HepG2 (cell line): ENCODE results near the gene ACSL1. TPM values are rescaled to one million over a fixed set of nuclear protein-coding genes. Genes with fewer than 3 reads are reported as not detected.

Source experiments
- DMAP1 ChIP-seq: IDR thresholded peaks from 2 replicates; pipeline ENCODE4 v1.6.1; 2016
- DNMT3B ChIP-seq: conservative IDR thresholded peaks from 2 replicates; pipeline ENCODE4 v1.6.1; 2016; ENCODE audit warnings: missing biosample characterization, control low read depth
- ELF3 ChIP-seq: IDR thresholded peaks from 2 replicates; pipeline ENCODE4 v1.6.1; 2016; ENCODE audit warnings: missing genetic modification reagents, missing compliant biosample characterization
- HNRNPH1 ChIP-seq: fragments of 200-400 bp; formaldehyde crosslinking; optimal IDR thresholded peaks from 2 replicates; pipeline ENCODE3; 2017; ENCODE audit warnings: mild to moderate bottlenecking, low read depth, low read length
- ISL2 ChIP-seq: sonication (generic); formaldehyde crosslinking; IDR thresholded peaks from 2 replicates; pipeline ENCODE4 v1.5.0; 2020; ENCODE audit warnings: missing genetic modification reagents
- KIAA2018 ChIP-seq: sonication (generic); formaldehyde crosslinking; IDR thresholded peaks from 2 replicates; pipeline ENCODE4 v1.5.0; 2020; ENCODE audit warnings: mild to moderate bottlenecking, missing genetic modification reagents, borderline replicate concordance
- MAX ChIP-seq: IDR thresholded peaks from 2 replicates; pipeline ENCODE4 v1.6.1; 2012; ENCODE audit warnings: inconsistent platforms
- MIER2 ChIP-seq: IDR thresholded peaks from 2 replicates; pipeline ENCODE4 v1.6.1; 2016; ENCODE audit warnings: missing biosample characterization, missing genetic modification reagents
- MXI1 ChIP-seq: IDR thresholded peaks from 3 replicates; pipeline ENCODE4 v1.6.1; 2012; ENCODE audit warnings: low read depth, low read length, inconsistent platforms, borderline replicate concordance
- RFX1 ChIP-seq: fragments of 450-650 bp; IDR thresholded peaks from 2 replicates; pipeline ENCODE4 v1.6.1; 2017
- SSRP1 ChIP-seq: IDR thresholded peaks from 2 replicates; pipeline ENCODE4 v1.6.1; 2016; ENCODE audit warnings: control low read depth
- TERF1 ChIP-seq: sonication (generic); formaldehyde crosslinking; IDR thresholded peaks from 2 replicates; pipeline ENCODE4 v1.8.0; 2022; ENCODE audit warnings: mild to moderate bottlenecking, missing genetic modification reagents, moderate library complexity
- ZFP1 ChIP-seq: IDR thresholded peaks from 2 replicates; pipeline ENCODE4 v1.6.1; 2016
- ZMYM4 ChIP-seq: sonication (generic); formaldehyde crosslinking; IDR thresholded peaks from 2 replicates; pipeline ENCODE4 v1.8.1; 2023; ENCODE audit warnings: mild to moderate bottlenecking, missing genetic modification reagents
- ZNF282 ChIP-seq: fragments of 450-650 bp; IDR thresholded peaks from 2 replicates; pipeline ENCODE4 v1.6.1; 2018; ENCODE audit not compliant: partially characterized antibody
- ZNF292 ChIP-seq: sonication (generic); formaldehyde crosslinking; IDR thresholded peaks from 2 replicates; pipeline ENCODE4 v1.8.1; 2022; ENCODE audit warnings: mild to moderate bottlenecking, low read depth, missing genetic modification reagents, borderline replicate concordance
- ZNF564 ChIP-seq: sonication (generic); formaldehyde crosslinking; IDR thresholded peaks from 2 replicates; pipeline ENCODE4 v1.8.1; 2023; ENCODE audit warnings: mild to moderate bottlenecking, missing genetic modification reagents
- ZNF773 ChIP-seq: sonication (generic); formaldehyde crosslinking; IDR thresholded peaks from 2 replicates; pipeline ENCODE4 v1.4.0; 2020; ENCODE audit warnings: missing genetic modification reagents, borderline replicate concordance
- ZNF800 ChIP-seq: sonication (generic); formaldehyde crosslinking; IDR thresholded peaks from 2 replicates; pipeline ENCODE4 v1.4.0; 2020; ENCODE audit warnings: missing genetic modification reagents
- polyA plus RNA-seq, 8 experiments: library from polyadenylated mRNA; depleted of rRNA in 3 of 8; stranded (reverse) in 7 of 8; unstranded in 1 of 8; fragments of >200 nt; fragmentation: Illumina TruSeq in 4 of 8; extraction: Trizol in 4 of 8; gene quantifications; 2 replicates each; pipeline versions ENCODE4 v1.2.1 to v1.2.3, GENCODE V29; 2011 to 2016; ENCODE audit warnings: low read depth in 4 of 8, missing spikeins in 1 of 8, mixed read lengths in 1 of 8; ENCODE audit not compliant: insufficient read depth in 1 of 8
- total RNA-seq, 5 experiments: library from RNA; depleted of rRNA; stranded (reverse); fragments of >200 nt; fragmentation: Illumina TruSeq; extraction: Trizol; gene quantifications; 2 replicates each; pipeline ENCODE4 v1.2.3, GENCODE V29; 2016; ENCODE audit warnings: low read depth in 1 of 5

The ACSL1 gene
- total and polyA plus RNA-seq, 2 of the 13 experiments (the other 11 are each of a cell fraction or from before 2014, with no cell fraction given), result 10.0 to 29.8 TPM

- TF ChIP-seq ZNF800 (CRISPR knock-in tag), result 0 out of 2 replicates have a peak, but pooled peaks have one; percentile 30
- 0 out of 2 replicates have a peak, but pooled peaks have one; percentile 15 for TF ChIP-seq ZNF292 (CRISPR knock-in tag)
- TF ChIP-seq KIAA2018, result no peak
- TF ChIP-seq MXI1, result peak; percentile 51; the same call in 1 of the 3 replicates
- 0 out of 2 replicates have a peak, but pooled peaks have one; percentile 31 for TF ChIP-seq ZMYM4 (CRISPR knock-in tag)
- TF ChIP-seq RFX1, result no peak
- TF ChIP-seq ZNF564 (CRISPR knock-in tag), result no peak
- peak; percentile 36; the same call in 1 of the 2 replicates for TF ChIP-seq ISL2
- TF ChIP-seq HNRNPH1, result no peak
- TF ChIP-seq TERF1 (CRISPR knock-in tag), result no peak
- TF ChIP-seq ELF3 (CRISPR knock-in tag), result peak; percentile 26; the same call in 1 of the 2 replicates
- peak; percentile 57; the same call in 1 of the 2 replicates for TF ChIP-seq MAX
- peak; percentile 63; the same call in 1 of the 2 replicates for TF ChIP-seq SSRP1
- TF ChIP-seq DNMT3B (CRISPR knock-in tag), result 0 out of 2 replicates have a peak, but pooled peaks have one; percentile 36
- TF ChIP-seq ZFP1 (CRISPR knock-in tag), result no peak
- TF ChIP-seq MIER2 (CRISPR knock-in tag), result no peak
- TF ChIP-seq ZNF773 (CRISPR knock-in tag), result no peak
- no peak for TF ChIP-seq DMAP1 (CRISPR knock-in tag)
- TF ChIP-seq ZNF282, result no peak
These were observed 17.7 kb downstream of the ACSL1 start (continued) for GRCh38 chr4:184807797-184808712.
